ENCODE data around the gene S100A8.
"Not testable (repeated sequence)": the region's sequence is repeated elsewhere in the genome, so short reads cannot be mapped to it uniquely, and the experiment has no call there.

Gene S100A8

DNA sequence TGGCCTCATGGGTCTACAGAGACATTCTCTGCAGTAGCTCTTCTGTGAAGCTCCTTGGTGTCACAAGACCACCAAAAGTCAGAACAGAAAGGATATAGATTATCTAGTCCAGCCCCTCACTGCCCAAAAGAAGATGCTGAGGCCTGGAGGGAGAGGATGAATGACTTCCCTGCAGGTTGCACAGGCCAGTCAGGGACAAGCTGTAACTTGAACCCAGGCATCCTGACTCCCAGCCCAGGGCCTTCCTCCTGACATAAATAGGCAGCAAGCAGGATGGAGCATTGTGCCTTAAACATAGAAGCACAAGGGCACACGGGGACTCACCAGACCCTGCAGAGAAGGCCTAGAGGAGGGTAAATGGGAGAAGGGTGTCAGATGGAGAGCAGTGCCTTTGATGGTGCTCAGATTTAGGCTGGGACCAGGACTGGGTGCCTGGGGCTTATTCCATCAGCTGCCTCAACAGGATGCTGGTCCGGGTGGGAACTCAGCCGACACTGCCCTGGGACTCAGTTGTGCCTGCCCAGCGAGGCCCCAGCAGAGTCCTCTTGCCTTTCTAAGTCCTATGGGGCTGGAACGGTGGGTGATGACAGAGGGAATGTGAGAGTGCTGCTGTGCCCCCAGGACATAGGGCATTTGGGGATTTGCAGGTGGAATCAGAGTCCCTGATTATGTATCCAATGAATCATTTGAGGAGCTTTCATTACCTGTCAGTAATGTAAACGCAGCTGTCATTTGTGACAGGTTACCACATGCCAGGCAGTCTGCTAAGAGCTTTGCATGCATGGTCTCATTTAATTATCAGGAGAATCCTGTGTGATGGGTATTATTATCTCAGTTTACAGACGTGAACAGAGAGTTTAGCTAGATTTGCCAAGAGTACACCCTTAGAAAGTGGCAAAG lies 38.6 kb upstream of the S100A8 start:
- Histone ChIP-seq H3K4me3 (ENCODE audit: low read length) (no peak overlapping the region), H3K4me1 (ENCODE audit: insufficient read depth, low read length) (no peaks in the 10 kb centered on the region), H3K27me3 (ENCODE audit: insufficient read depth, low read length) (0 out of 2 replicates have a peak, but pooled peaks cover 2% of the 10 kb centered on the region), H3K27ac (ENCODE audit: low read depth, low read length) (no peak overlapping the region), H3K9ac (ENCODE audit: low read depth, low read length) (no peak overlapping the region), H3K9me3 (ENCODE audit: insufficient read depth, low read depth, low read length) (no peaks in the 10 kb centered on the region), H3K36me3 (ENCODE audit: insufficient read depth, low read length) (no peaks in the 10 kb centered on the region)
- WGBS: 87% methylated on average over 7 of the region's 7 CpGs

DNA sequence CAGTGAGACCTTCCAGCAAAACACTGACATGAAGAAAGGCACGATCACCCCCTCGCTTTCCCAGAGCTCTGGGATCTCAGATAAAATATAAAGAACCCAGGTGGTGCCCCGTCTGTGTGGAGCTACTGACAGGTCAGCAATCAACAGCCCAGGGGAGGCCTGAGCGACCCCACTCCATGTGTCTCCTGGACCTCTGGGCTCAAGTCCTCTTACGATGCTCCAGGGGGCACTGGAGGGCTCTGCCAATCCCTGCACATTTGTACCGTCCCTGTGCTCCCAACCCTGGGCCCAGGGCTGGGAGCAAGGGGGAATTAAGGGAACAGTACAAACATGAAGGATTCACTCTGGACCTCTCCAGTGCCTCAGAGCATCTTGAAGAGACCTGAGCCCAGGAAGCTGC lies 37.9 kb upstream of the S100A8 start:
- Histone ChIP-seq H3K27ac (ENCODE audit: low read depth, low read length) (no peak overlapping the region), H3K4me3 (ENCODE audit: low read length) (no peak overlapping the region), H3K9ac (ENCODE audit: low read depth, low read length) (no peak overlapping the region), H3K4me1 (ENCODE audit: insufficient read depth, low read length) (no peaks in the 10 kb centered on the region), H3K36me3 (ENCODE audit: insufficient read depth, low read length) (no peaks in the 10 kb centered on the region), H3K9me3 (ENCODE audit: insufficient read depth, low read depth, low read length) (no peaks in the 10 kb centered on the region), H3K27me3 (ENCODE audit: insufficient read depth, low read length) (peaks cover 5% of the 10 kb centered on the region; the same call in 1 of the 2 replicates)
- WGBS: 66% methylated on average over 6 of the region's 6 CpGs

- WGBS: 85% methylated on average over 11 of the region's 12 CpGs
- H3K27me3 ChIP-seq (ENCODE audit: insufficient read depth, low read length): peaks cover 6% of the 10 kb centered on the region; the same call in 1 of the 2 replicates
Measured at GRCh38 chr1:153428073-153428638, 37.3 kb upstream of the S100A8 start.

GRCh38 chr1:153426809-153427208 lies 35.9 kb upstream of the S100A8 start:
- Histone ChIP-seq H3K27me3 (ENCODE audit: insufficient read depth, low read length) (peaks cover 6% of the 10 kb centered on the region; the same call in 1 of the 2 replicates), H3K9me3 (ENCODE audit: insufficient read depth, low read depth, low read length) (no peaks in the 10 kb centered on the region), H3K4me1 (ENCODE audit: insufficient read depth, low read length) (no peaks in the 10 kb centered on the region), H3K4me3 (ENCODE audit: low read length) (no peak overlapping the region), H3K9ac (ENCODE audit: low read depth, low read length) (no peak overlapping the region), H3K36me3 (ENCODE audit: insufficient read depth, low read length) (no peaks in the 10 kb centered on the region), H3K27ac (ENCODE audit: low read depth, low read length) (no peak overlapping the region)
- WGBS: 61% methylated on average over 1 of the region's 1 CpG

More at GRCh38 chr1:153428073-153428638, 37.3 kb upstream of the S100A8 start:
- Histone ChIP-seq H3K4me3 (ENCODE audit: low read length) (no peak overlapping the region), H3K4me1 (ENCODE audit: insufficient read depth, low read length) (no peaks in the 10 kb centered on the region), H3K36me3 (ENCODE audit: insufficient read depth, low read length) (no peaks in the 10 kb centered on the region), H3K9me3 (ENCODE audit: insufficient read depth, low read depth, low read length) (no peaks in the 10 kb centered on the region), H3K27ac (ENCODE audit: low read depth, low read length) (no peak overlapping the region), H3K9ac (ENCODE audit: low read depth, low read length) (no peak overlapping the region)

DNA sequence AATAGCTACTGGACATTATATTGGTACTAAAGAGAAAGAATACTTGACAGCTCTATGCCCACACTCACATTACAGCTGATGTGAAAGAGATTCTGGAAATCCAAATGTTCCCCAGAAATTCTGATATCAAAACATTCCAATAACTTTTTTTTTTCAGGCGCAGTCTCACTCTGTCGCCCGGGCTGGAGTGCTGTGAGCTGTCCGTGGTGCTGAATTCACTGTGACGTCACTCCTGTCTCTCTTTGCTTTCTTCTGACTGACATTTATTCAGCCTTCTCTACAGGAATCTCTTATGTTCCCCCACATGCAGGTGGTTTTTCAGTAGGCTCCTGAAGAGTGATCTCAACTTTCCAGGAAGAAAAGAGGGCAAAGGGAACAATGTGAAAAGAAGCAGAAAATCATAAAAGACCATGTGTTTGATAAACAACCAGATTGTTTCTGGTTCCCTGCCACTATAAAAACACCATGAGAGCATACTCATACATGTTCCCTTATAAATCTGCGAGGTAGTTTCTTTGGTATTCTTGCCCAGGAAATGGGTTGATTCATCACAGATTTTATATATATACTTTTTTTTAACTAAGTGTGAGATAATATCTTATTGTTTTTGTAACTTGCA lies 31.7 kb upstream of the S100A8 start:
- H3K9ac ChIP-seq (ENCODE audit: low read depth, low read length): no peak overlapping the region
- no peak overlapping the region for H3K27ac ChIP-seq (ENCODE audit: low read depth, low read length)
- no peaks in the 10 kb centered on the region for H3K9me3 ChIP-seq (ENCODE audit: insufficient read depth, low read depth, low read length)
- H3K27me3 ChIP-seq (ENCODE audit: insufficient read depth, low read length): peaks cover 6% of the 10 kb centered on the region; the same call in 1 of the 2 replicates
- H3K4me3 ChIP-seq (ENCODE audit: low read length): no peak overlapping the region
- H3K36me3 ChIP-seq (ENCODE audit: insufficient read depth, low read length): no peaks in the 10 kb centered on the region
- WGBS: 5% methylated on average over 5 of the region's 6 CpGs
- H3K4me1 ChIP-seq (ENCODE audit: insufficient read depth, low read length): no peaks in the 10 kb centered on the region

DNA sequence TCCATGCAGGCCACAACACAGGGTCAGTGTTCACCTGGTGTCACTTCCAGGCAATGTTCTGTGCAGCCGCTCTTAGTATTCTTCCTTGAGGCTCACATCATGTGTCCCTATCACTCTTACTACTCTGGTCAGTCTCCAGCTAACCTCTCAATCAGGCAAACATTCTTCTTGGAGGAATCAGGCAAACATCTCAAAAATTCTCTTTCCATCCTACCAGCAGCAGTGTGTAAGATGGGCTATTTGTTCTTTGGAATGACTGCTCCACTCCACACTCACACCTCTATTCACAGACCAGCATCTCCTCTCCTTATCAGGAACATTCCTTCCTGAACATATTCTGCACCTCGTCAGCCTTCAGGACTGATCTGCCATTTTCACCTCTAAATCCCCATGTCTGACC lies 29.4 kb upstream of the S100A8 start:
- Histone ChIP-seq H3K9me3 (ENCODE audit: insufficient read depth, low read depth, low read length) (no peaks in the 10 kb centered on the region), H3K36me3 (ENCODE audit: insufficient read depth, low read length) (no peaks in the 10 kb centered on the region), H3K27me3 (ENCODE audit: insufficient read depth, low read length) (peaks cover 4% of the 10 kb centered on the region; the same call in 1 of the 2 replicates), H3K9ac (ENCODE audit: low read depth, low read length) (no peak overlapping the region), H3K4me1 (ENCODE audit: insufficient read depth, low read length) (no peaks in the 10 kb centered on the region), H3K27ac (ENCODE audit: low read depth, low read length) (no peak overlapping the region), H3K4me3 (ENCODE audit: low read length) (no peak overlapping the region)
- WGBS: 75% methylated on average over 2 of the region's 2 CpGs

DNA sequence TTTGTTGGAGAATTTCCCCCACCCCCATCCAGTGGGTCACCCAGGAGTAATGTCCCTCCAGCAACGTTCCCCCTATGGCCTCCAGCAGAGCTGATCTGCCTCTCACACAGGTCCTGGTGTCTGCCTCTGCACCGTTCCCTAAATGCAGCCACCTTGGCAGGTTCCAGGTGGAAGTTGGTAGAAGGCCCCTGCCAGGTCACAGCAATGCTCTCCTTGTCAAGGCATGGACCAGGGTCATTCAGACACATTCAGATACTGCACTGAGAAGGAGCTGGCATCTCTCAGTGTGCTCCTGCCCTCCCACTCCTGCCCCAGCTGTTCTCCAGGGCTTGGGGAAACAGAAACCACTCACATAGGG lies 28.5 kb upstream of the S100A8 start:
- H3K36me3 ChIP-seq (ENCODE audit: insufficient read depth, low read length); H3K27me3 ChIP-seq (ENCODE audit: insufficient read depth, low read length); H3K4me3 ChIP-seq (ENCODE audit: low read length); H3K27ac ChIP-seq (ENCODE audit: low read depth, low read length); H3K9me3 ChIP-seq (ENCODE audit: insufficient read depth, low read depth, low read length); H3K4me1 ChIP-seq (ENCODE audit: insufficient read depth, low read length); H3K9ac ChIP-seq (ENCODE audit: low read depth, low read length): not testable (repeated sequence)
- 56% methylated on average over 2 of the region's 2 CpGs for WGBS

DNA sequence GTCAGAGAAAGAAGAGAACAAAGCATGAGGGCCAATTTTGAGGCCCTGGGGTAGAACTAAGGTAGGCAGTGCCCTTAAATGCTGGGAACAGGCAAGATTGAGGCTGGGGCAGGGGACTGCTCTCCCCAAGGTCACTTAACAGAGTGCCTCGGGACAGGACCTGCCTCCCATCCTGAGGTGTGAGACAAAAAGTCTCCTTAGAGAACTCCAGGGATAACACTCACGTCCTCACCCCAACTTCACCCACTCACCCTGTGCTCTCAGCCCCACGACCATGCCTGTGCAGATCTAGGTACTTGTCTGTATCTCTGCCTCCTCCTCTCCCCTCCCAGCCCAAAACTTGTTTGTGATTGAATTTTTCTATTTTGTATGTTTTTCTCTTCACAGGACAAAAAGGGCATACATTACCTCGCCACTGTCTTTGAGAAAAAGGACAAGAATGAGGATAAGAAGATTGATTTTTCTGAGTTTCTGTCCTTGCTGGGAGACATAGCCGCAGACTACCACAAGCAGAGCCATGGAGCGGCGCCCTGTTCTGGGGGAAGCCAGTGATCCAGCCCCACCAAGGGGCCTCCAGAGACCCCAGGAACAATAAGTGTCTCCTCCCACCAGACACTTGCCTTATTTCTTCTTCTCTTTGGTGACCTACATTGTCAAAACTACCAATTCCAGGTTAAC lies 28.0 kb upstream of the S100A8 start:
- not testable (repeated sequence) for H3K27ac ChIP-seq (ENCODE audit: low read depth, low read length); H3K9ac ChIP-seq (ENCODE audit: low read depth, low read length); H3K4me1 ChIP-seq (ENCODE audit: insufficient read depth, low read length); H3K4me3 ChIP-seq (ENCODE audit: low read length); H3K9me3 ChIP-seq (ENCODE audit: insufficient read depth, low read depth, low read length); H3K27me3 ChIP-seq (ENCODE audit: insufficient read depth, low read length); H3K36me3 ChIP-seq (ENCODE audit: insufficient read depth, low read length)
- 78% methylated on average over 7 of the region's 7 CpGs for WGBS

GRCh38 chr1:153417136-153417888 lies 26.4 kb upstream of the S100A8 start:
- 85% methylated on average over 12 of the region's 12 CpGs for WGBS
- Histone ChIP-seq H3K9ac (ENCODE audit: low read depth, low read length) (no peak overlapping the region), H3K4me1 (ENCODE audit: insufficient read depth, low read length) (no peaks in the 10 kb centered on the region), H3K4me3 (ENCODE audit: low read length) (no peak overlapping the region), H3K27me3 (ENCODE audit: insufficient read depth, low read length) (no peaks in the 10 kb centered on the region; the same call in 1 of the 2 replicates), H3K36me3 (ENCODE audit: insufficient read depth, low read length) (no peaks in the 10 kb centered on the region), H3K9me3 (ENCODE audit: insufficient read depth, low read depth, low read length) (no peaks in the 10 kb centered on the region), H3K27ac (ENCODE audit: low read depth, low read length) (no peak overlapping the region)

DNA sequence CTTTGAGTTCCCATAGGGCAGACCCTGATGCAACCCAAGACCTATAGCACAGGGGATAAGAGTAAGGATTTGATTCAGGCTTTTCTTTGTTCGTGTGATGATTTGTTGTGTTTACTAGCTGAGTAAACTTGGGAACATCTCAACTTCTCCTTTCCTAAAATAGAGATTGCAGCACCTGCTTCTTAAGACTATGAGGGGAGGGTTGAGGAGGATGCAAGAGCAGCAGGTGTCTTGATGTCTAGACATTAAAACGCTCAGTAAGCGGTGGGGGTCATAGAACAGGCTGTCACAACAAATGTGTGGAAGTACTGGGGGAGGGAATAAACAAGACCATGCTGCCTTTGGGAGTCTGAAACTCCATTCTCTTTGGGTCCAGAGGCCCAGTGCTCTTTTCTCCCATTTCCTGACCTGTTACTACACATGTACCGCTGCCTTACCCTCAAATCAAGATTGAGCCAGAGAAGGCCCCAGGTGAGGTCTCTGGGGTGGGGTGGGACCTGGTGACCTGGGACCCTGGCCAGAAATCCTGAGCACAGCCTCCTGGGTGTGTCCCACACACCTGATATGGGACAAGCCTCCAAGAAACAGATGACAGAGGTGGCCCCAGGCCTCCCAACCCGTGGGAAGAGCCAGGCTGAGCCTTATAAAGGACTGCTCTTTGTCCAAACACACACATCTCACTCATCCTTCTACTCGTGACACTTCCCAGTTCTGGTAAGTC lies 25.1 kb upstream of the S100A8 start, which contains the start of gene S100A7A:
TSS of gene S100A7A (plus strand) at position 671 of the 721 bp plus-strand sequence. CDS start 1,563 bp downstream, outside the sequence.
- no peaks in the 10 kb centered on the region for H3K9me3 ChIP-seq (ENCODE audit: insufficient read depth, low read depth, low read length)
- no peak within 1 kb of the TSS for H3K27ac ChIP-seq (ENCODE audit: low read depth, low read length)
- H3K4me3 ChIP-seq (ENCODE audit: low read length): no peak within 1 kb of the TSS
- no peaks in the 10 kb centered on the region for H3K36me3 ChIP-seq (ENCODE audit: insufficient read depth, low read length)
- H3K27me3 ChIP-seq (ENCODE audit: insufficient read depth, low read length): no peaks in the 10 kb centered on the region; the same call in 1 of the 2 replicates
- WGBS: 82% methylated on average over 6 of the region's 6 CpGs
- no peak within 1 kb of the TSS for H3K9ac ChIP-seq (ENCODE audit: low read depth, low read length)
- H3K4me1 ChIP-seq (ENCODE audit: insufficient read depth, low read length): no peaks in the 10 kb centered on the region

All from HUES64 (cell line).